Ishikawa (cell line): ENCODE data around the gene RGCC.

ENCODE experiments used
- NFIC ChIP-seq: IDR thresholded peaks from 2 replicates; pipeline ENCODE4 v1.6.1; 2012
- TAF1 ChIP-seq: IDR thresholded peaks from 2 replicates; pipeline ENCODE4 v1.6.1; 2012; ENCODE audit warnings: low read depth, mild to moderate bottlenecking

- TF ChIP-seq TAF1, result no peak
- TF ChIP-seq NFIC, result no peak
Observed at GRCh38 chr13:41456768-41457588, at the start of gene RGCC.
